Activated T-helper 9 cell treated with anti-CD3 and anti-CD28 coated beads, Interleukin-2, amount 50 U/mL, for 16 hours (primary cell): Measurements from ENCODE around the gene CHADL.
"Not testable (repeated sequence)": the region's sequence is repeated elsewhere in the genome, so short reads cannot be mapped to it uniquely, and the experiment has no call there.

Experiments
- DNase-seq: peaks from one replicate; pipeline ENCODE4 v3.0.0-alpha.2; 2020; ENCODE audit warnings: low read depth

Gene CHADL

DNA sequence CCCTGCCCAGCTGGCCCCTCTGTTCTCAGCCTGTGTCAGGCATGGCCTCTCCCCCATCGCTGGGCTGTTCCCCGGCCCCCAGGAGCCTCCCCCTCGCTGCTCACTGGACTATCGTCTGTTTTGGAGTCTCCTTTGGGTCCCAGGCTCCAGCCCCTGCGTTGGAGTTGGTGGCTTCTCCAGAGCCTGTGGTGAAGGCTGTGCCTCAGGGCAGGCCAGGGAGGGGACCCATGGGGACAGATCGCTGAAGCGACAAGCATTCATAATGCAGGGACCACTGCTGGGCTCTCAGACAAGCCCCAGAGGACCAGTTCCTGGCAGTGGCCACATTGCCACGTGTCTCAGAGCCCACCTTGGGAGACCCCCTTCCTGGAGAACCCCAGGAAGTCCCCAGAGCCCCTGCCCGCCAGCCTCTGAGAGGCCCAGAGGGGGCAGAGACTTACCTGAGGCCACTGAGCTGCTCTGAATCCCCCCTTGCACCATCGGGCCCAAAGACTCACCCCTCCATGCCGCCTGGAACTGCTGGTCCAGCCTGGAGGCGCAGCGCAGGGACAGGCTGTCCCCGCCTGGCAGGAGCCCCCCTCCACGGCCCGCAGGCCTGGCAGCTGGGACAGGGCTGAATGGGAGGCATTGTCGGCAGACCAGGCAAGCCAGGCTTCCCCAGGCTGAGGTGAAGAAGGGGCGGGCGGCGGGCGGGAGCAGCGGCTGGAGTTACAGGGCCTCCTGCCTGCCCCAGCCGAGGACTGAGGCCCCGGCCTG is at the start of gene CHADL:
CHADL (minus strand) TSS at position 555 of the 756 bp plus-strand sequence; CDS start at position 505, 50 bp downstream.
- no peak for DNase-seq

DNA sequence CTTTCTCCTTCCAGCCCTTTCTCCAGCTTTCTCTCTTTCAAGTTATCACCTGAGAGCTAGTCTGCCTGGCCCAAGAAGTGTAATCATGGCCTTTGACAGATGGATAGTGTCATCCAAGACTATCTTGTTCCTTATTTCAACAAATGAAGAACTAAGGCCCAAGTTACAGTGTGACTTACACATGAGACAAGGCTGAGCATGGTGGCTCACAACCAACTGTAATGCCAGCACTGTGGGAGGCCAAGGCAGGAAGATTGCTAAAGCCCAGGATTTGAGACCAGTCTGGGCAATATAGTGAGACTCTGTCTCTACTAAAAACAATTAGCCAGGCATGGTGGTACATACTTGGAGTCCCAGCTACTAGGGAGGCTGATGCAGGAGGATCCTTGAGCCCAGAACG is 48.9 kb upstream of the CHADL start:
- no peak for DNase-seq

GRCh38 chr22:41288245-41288946 is 47.7 kb upstream of the CHADL start:
- no peak for DNase-seq

GRCh38 chr22:41286639-41287091 is 45.9 kb upstream of the CHADL start:
- DNase-seq, result peak; percentile 30

- peak; percentile 98 for DNase-seq
These were observed 45.3 kb upstream of the CHADL start, which contains the start of gene RANGAP1 for GRCh38 chr22:41285820-41286638. TSS of gene RANGAP1 (minus strand) at chr22:41286187. CDS start at chr22:41281044, 5,143 bp downstream.

DNA sequence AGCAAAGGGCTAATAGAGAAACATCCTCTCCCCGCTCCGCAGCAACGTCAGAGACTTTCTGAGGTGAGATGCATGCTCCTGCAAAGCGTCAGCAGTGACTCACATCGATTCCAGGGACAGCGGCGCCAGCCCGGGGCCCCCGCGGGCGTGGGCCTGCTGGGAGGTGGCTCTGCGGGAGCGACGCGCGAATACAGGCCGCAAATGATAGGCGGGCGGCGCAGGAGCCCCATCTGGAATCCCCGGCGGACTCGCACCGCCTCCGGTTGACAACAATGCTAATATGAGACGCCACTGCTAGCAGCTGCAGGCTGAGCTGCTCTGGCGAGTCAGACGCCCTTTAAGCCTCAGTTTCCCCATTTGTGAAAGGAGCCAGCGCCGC is 44.7 kb upstream of the CHADL start:
- peak; percentile 87 for DNase-seq

DNA sequence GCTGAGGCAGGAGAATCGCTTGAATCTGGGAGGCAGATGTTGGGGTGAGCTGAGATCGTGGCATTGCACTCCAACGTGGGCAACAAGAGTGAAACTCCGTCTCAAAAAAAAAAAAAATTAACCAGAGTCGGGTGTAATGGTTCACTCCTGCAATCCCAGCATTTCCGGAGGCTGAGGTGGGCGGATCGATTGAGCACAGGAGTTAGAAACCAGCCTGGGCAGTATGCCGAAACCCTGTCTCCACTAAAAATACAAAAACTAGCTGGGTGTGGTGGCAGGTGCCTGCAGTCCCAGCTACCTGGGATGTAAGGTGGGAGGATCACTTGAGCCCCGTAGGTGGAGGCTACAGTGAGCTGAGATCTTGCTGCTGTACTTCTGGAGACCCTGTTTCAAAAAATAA is 43.7 kb upstream of the CHADL start:
- DNase-seq, result no peak

DNA sequence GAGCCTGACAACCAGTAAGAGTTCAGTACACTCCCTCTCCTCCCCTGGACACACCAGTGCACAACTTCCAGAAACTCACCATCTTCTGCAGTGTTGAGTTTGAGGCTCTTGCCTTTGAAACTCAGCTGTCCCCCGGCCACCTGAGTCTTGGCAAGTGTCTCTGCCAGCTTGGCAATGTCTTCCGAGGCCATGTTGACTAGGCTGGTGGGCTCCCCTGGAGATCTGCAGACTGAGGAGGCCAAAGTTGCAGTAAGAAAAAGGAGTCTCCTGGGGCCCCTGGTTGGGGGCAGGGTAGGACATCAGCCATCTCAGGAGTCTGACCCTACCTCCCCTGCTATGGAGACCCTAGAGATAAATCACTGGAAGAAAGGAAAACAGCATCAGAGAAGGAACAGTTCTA is 40.1 kb upstream of the CHADL start:
- DNase-seq, result no peak

DNA sequence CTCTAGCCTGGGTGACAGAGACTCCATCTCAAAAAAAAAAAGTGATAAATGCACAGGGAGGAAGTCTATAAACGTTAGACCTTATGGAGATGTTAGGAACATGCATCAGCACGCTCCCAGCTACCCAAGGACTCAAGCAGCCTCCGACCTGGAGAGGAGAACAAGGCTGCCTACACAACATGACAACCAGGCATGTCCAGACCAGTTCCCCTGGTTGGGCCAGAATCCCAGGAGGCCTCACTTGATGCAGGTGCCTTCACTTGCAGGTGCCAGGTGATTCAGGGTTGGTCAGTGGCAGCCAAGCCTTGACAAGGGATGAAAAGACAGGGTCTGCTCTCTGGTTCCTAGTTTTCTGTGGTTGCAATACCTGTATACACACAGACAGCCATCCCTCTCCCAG is 39.3 kb upstream of the CHADL start:
- no peak for DNase-seq

GRCh38 chr22:41274856-41275255 is 34.1 kb upstream of the CHADL start:
- no peak for DNase-seq

- no peak for DNase-seq
These were observed 32.4 kb upstream of the CHADL start for GRCh38 chr22:41273128-41273527.

- DNase-seq, result no peak
These were observed 31.1 kb upstream of the CHADL start for GRCh38 chr22:41271787-41272186.

DNA sequence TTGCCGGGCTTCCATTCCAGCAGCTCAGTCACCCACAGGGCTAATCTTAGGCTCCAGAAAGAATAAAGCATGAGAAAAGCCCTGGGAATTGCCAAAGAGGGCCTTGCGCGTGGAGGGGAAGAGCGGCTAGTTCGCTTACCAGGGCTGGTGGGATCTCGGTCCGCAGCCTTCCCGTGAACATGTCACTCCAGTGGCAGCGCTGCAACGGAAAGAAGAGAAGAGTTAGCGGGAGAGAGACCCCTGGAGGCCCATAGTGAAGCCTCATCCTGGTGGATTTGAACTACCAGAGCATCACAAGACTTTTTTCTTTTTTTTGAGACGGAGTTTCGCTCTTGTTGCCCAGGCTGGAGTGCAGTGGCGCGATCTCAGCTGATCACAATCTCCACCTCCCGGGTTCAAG is 27.2 kb upstream of the CHADL start:
- DNase-seq, result no peak

GRCh38 chr22:41264408-41264941 is 23.7 kb upstream of the CHADL start:
- DNase-seq, result no peak

DNA sequence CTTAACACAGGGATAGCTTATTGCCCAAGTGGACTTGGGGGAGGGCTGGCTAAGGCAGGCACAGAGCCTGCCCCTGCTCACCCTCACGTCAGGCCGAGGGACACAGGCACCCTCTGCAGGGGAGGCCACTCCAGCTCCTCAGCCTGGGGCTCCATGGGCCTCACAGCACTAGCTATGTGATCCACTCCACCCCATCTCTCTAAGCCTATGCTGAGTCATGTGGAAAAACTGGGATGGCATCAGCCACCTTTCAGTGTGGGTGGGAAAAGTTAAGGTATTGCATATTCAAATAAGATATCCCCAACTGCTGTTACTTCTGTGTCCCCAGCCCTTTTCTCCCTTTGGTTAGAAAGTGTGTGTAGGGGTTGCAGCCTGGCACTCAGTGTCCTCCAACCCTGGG is 23.0 kb upstream of the CHADL start:
- DNase-seq, result no peak

DNA sequence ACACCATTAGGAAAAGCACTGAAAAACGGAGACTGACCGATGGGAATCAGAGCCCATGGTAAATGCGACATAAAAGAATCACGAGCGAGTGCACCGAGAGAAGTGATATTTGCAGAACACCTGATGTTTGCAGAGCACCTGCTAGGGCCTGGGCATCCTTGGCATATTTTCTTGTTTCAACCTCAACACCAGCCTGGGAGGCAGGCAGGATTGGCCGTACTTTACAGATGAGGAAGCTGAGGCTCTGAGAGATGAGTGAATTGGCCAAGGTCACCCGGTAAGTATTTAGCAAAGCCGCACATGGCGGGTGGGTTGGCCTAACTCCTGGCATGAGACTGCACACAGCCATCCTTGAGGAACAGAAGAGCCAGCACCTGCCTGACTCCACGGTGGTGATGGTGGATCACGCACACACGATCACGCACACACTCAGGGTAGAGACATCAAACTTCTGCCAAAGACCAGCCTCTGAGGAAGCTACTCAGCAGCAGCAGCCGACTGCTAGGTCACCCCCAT is 21.6 kb upstream of the CHADL start:
- DNase-seq, result no peak

- DNase-seq, result no peak
These were observed 21.0 kb upstream of the CHADL start for GRCh38 chr22:41261541-41262249.

GRCh38 chr22:41260871-41261270 is 20.1 kb upstream of the CHADL start:
- no peak for DNase-seq

- not testable (repeated sequence) for DNase-seq
These were observed 19.0 kb upstream of the CHADL start for GRCh38 chr22:41259756-41260155.

- DNase-seq, result no peak
These were observed 17.0 kb upstream of the CHADL start for GRCh38 chr22:41257696-41258095.
